ENCODE measurements around the gene CEP164.

DNA sequence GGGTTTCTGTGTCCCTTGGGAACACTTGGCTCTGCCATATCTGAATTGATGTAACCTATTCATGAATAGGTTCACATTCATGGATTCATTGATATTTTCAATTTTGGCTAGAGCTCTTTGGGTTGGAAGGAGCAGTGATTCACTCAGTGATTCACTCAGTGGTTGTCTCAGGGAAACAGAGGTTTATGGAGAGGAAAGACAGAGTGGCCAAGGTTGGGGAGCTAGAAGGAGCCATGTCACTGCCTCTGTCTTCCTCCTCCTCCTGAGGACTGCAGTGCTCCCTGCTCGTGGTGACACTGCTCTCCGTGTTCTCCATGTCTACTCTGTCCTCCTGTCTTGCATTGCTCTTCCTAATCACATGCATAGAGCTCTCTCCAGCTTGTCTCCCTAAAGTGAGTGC is 17.4 kb downstream of the CEP164 start:
- no peak for TF ChIP-seq POLR2A (IDR thresholded peaks at IDR 0.05)
- TF ChIP-seq, protein P1, sequence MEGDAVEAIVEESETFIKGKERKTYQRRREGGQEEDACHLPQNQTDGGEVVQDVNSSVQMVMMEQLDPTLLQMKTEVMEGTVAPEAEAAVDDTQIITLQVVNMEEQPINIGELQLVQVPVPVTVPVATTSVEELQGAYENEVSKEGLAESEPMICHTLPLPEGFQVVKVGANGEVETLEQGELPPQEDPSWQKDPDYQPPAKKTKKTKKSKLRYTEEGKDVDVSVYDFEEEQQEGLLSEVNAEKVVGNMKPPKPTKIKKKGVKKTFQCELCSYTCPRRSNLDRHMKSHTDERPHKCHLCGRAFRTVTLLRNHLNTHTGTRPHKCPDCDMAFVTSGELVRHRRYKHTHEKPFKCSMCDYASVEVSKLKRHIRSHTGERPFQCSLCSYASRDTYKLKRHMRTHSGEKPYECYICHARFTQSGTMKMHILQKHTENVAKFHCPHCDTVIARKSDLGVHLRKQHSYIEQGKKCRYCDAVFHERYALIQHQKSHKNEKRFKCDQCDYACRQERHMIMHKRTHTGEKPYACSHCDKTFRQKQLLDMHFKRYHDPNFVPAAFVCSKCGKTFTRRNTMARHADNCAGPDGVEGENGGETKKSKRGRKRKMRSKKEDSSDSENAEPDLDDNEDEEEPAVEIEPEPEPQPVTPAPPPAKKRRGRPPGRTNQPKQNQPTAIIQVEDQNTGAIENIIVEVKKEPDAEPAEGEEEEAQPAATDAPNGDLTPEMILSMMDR (IDR thresholded peaks at IDR 0.05): no peak

Measured in transverse colon (tissue), 3 donors.